ENCODE measurements around the gene ERN1. TPM values are rescaled to one million over a fixed set of nuclear protein-coding genes. Genes with fewer than 3 reads are reported as not detected.

ERN1 gene
- total RNA-seq, 1 donor, result 14.7 TPM

DNA sequence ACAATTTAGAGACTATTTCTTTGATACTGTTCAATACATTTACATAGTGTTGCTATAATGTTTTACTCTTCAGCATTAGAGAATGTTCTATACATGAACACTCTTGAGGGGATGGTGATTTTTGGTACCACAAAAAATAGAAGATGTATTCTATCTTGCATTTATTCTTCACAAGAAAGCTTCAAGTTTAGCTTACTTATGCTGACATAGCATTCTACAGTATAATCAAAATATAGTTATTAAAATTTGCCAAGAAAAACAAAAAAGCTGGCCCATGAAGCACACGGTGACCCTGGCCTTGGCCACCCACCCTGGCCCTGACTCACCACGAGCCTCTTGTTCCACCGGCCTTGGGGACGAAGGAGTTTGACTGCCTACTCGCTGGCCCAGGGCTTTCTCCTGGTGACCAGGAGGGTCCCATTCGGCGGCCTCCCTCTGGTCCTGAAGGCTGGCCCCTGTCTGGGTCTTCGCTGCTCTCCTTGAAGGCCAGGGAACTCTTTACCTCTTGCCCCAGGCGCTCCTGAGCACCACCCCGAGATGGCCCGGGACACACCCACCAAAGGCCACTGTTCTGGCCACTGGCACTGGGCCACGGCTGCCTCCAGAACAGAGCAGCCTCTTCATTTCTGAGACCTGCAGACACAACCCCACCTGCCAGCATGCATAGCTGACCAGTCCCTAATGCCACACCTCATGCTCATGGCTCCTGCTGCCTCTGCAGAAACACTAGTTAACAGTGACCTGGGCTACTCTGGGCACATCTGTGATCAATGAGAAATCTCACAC lies 87.1 kb downstream of the ERN1 start:
- no peak for DNase-seq (ENCODE audit: low read depth)
- TF ChIP-seq, protein P1, sequence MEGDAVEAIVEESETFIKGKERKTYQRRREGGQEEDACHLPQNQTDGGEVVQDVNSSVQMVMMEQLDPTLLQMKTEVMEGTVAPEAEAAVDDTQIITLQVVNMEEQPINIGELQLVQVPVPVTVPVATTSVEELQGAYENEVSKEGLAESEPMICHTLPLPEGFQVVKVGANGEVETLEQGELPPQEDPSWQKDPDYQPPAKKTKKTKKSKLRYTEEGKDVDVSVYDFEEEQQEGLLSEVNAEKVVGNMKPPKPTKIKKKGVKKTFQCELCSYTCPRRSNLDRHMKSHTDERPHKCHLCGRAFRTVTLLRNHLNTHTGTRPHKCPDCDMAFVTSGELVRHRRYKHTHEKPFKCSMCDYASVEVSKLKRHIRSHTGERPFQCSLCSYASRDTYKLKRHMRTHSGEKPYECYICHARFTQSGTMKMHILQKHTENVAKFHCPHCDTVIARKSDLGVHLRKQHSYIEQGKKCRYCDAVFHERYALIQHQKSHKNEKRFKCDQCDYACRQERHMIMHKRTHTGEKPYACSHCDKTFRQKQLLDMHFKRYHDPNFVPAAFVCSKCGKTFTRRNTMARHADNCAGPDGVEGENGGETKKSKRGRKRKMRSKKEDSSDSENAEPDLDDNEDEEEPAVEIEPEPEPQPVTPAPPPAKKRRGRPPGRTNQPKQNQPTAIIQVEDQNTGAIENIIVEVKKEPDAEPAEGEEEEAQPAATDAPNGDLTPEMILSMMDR (IDR thresholded peaks at IDR 0.05; ENCODE audit: insufficient read depth, low read depth, low read length), result no peak
- H3K4me3 ChIP-seq (ENCODE audit: low read depth, low read length), result no peak overlapping the region

DNA sequence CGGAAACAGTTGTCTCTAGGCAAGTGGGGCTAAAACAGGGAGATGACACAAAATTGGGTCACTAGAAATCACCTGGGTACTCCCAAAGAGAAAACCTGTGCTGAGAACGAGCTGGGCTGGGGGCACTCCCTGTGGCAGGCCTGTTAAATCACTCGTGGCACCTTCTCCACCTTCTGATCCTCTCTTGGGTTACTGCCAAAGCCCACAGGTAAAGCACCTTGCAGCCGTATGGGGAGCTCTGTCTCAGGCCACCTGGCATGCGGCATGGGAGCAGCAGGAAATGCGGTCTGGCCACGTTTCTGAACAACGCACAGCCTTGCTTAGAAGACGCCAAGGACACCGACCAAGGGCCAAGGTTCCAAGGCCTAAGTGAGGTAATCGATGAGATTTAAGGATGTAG lies 88.0 kb downstream of the ERN1 start:
- TF ChIP-seq, protein P1 (IDR thresholded peaks at IDR 0.05; ENCODE audit: insufficient read depth, low read depth, low read length), result no peak
- DNase-seq (ENCODE audit: low read depth), result no peak
- no peak overlapping the region for H3K4me3 ChIP-seq (ENCODE audit: low read depth, low read length)

DNA sequence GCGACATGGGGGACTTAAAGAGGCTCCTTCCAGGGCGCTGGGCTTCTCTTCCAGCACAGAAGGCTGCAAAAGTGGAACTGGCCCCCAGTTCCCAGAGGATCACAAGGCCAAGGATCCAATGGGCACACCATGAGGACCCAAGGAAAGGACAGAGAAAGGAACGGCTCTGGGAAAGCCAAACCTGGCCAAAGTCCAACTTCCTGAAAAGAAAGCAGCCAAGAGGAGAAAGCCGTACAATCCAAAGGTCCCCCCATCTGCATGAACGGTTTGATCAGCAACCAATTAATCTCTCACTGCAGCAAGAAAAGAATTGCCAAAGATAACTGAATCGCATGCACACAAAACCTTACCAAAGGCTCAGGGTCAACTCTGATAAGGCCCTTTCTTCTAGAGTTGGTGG lies 89.7 kb downstream of the ERN1 start:
- TF ChIP-seq, protein P1 (IDR thresholded peaks at IDR 0.05; ENCODE audit: insufficient read depth, low read depth, low read length), result no peak
- no peak for DNase-seq (ENCODE audit: low read depth)
- no peak overlapping the region for H3K4me3 ChIP-seq (ENCODE audit: low read depth, low read length)

DNA sequence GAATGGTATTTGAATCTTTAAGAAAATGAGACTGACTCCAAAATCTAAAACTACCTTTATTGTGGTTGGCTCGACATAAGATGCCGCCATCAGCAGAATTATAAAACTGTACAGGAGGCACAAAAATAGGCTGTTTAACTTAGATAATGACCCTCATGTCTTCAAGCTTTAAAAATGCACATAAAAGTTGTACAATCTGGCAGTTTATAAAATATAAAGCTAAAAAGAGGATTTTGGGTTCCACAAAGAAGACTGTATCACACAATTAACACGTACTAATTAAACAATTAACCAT lies 90.9 kb downstream of the ERN1 start:
- DNase-seq (ENCODE audit: low read depth), result no peak
- H3K4me3 ChIP-seq (ENCODE audit: low read depth, low read length), result no peak overlapping the region
- TF ChIP-seq, protein P1 (IDR thresholded peaks at IDR 0.05; ENCODE audit: insufficient read depth, low read depth, low read length), result no peak

DNA sequence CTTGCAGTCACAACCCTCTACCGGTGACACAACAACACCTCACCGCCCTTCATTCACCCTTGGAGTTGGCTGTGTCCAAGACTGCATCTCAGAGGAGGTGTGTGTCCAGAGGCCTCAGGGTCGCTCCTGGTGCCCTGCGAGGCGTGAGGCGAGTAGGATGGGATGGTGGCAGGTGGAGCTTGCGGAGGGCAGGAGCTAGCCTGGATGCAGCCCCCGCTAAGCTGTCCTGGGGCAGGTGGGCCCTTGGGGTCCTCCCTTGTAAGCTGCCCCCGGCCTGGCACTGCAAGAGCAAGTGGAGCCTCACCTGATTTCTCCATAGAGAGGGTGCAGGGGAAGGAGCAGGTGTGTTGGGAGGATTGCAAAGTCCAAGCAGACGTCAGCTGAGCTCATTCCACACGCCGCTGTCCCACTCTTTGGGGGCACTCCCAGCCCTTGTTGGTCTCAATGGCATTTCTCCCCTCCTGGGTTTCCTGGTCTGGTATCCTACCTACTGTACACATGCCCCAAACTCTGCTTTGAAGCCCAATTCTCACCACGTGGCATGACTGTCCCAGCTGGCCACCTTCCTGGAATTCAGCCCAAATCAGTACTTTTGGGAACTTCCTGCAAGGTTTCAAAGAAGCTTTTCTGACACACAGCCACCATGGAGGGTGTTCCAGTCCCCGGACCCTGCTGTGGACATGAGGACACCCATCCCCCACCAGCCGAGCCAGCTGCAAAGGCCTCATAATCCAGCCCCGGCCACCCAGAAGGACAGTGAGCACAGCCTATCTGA lies 91.4 kb downstream of the ERN1 start:
- TF ChIP-seq, protein P1 (IDR thresholded peaks at IDR 0.05; ENCODE audit: insufficient read depth, low read depth, low read length), result no peak
- no peak for DNase-seq (ENCODE audit: low read depth)
- no peak overlapping the region for H3K4me3 ChIP-seq (ENCODE audit: low read depth, low read length)

DNA sequence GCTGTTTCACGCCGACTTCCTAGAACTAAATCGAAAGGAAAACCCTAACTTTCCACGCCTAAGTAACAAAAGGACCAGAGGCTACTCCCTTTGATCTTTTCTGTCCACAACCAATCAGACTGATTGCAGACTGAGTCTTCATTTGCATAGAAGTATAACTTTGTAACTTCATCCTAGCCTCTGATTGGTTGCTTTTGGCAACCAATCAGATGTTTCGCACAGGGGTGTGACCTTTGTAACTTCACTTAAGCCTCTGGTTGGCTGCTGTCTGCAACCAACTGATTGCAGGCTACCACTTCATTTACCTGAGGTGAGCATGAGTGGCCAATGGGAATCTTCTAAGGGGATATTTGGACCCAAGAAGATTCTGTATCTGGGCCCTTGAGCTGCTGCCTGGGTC lies 92.1 kb downstream of the ERN1 start:
- H3K4me3 ChIP-seq (ENCODE audit: low read depth, low read length), result no peak overlapping the region
- TF ChIP-seq, protein P1 (IDR thresholded peaks at IDR 0.05; ENCODE audit: insufficient read depth, low read depth, low read length), result no peak
- no peak for DNase-seq (ENCODE audit: low read depth)
